Stimulated activated CD8-positive, alpha-beta memory T cell treated with anti-CD3 and anti-CD28 coated beads, Interleukin-15, amount 100 ng/mL, for 48 hours (primary cell): ENCODE results near the gene SCART1.
A peak's percentile ranks its signal among the peaks of the same experiment; 100 is the strongest.
"Not testable (repeated sequence)": the region's sequence is repeated elsewhere in the genome, so short reads cannot be mapped to it uniquely, and the experiment has no call there.

Experiments
- DNase-seq, 2 donors: peaks; one replicate each; pipeline ENCODE4 v3.0.0-alpha.2; 2020; ENCODE audit warnings: low read depth in 2 of 2

The SCART1 gene

GRCh38 chr10:133474027-133474426 is 20.3 kb downstream of the SCART1 start:
- no peak for DNase-seq

- no peak for DNase-seq
Observed at GRCh38 chr10:133474665-133475424, 21.1 kb downstream of the SCART1 start.

GRCh38 chr10:133475425-133475734 is 21.6 kb downstream of the SCART1 start:
- DNase-seq: peak in 1 of 2 donors; percentile 43

- no peak for DNase-seq
Observed at GRCh38 chr10:133475821-133476640, 22.3 kb downstream of the SCART1 start.

GRCh38 chr10:133476641-133476990 is 22.9 kb downstream of the SCART1 start:
- no peak for DNase-seq

- no peak for DNase-seq
Observed at GRCh38 chr10:133481086-133481643, 27.4 kb downstream of the SCART1 start.

GRCh38 chr10:133481657-133482056 is 27.9 kb downstream of the SCART1 start:
- DNase-seq: no peak

GRCh38 chr10:133484818-133485217 is 31.1 kb downstream of the SCART1 start:
- no peak for DNase-seq

- no peak for DNase-seq
Observed at GRCh38 chr10:133487085-133487484, 33.3 kb downstream of the SCART1 start.

- no peak for DNase-seq
Observed at GRCh38 chr10:133488354-133488753, 34.6 kb downstream of the SCART1 start.

- no peak for DNase-seq
Observed at GRCh38 chr10:133489816-133490588, 36.3 kb downstream of the SCART1 start.

GRCh38 chr10:133493562-133493961 is 39.8 kb downstream of the SCART1 start:
- DNase-seq: not testable (repeated sequence)

- not testable (repeated sequence) for DNase-seq
Observed at GRCh38 chr10:133497363-133497762, 43.6 kb downstream of the SCART1 start.

GRCh38 chr10:133499176-133499575 is 45.4 kb downstream of the SCART1 start:
- not testable (repeated sequence) for DNase-seq

GRCh38 chr10:133500897-133501296 is 47.2 kb downstream of the SCART1 start:
- DNase-seq: not testable (repeated sequence)

GRCh38 chr10:133509700-133510099 is 56.0 kb downstream of the SCART1 start:
- no peak for DNase-seq

GRCh38 chr10:133511408-133511807 is 57.7 kb downstream of the SCART1 start:
- no peak for DNase-seq

- no peak for DNase-seq
Observed at GRCh38 chr10:133511907-133512528, 58.3 kb downstream of the SCART1 start.

- DNase-seq: no peak
Observed at GRCh38 chr10:133515471-133515870, 61.7 kb downstream of the SCART1 start.

GRCh38 chr10:133516057-133516456 is 62.3 kb downstream of the SCART1 start:
- no peak for DNase-seq

GRCh38 chr10:133518517-133518916 is 64.8 kb downstream of the SCART1 start:
- DNase-seq: not testable (repeated sequence)
